ENCODE data around the gene PRXL2B.

PRXL2B gene

DNA sequence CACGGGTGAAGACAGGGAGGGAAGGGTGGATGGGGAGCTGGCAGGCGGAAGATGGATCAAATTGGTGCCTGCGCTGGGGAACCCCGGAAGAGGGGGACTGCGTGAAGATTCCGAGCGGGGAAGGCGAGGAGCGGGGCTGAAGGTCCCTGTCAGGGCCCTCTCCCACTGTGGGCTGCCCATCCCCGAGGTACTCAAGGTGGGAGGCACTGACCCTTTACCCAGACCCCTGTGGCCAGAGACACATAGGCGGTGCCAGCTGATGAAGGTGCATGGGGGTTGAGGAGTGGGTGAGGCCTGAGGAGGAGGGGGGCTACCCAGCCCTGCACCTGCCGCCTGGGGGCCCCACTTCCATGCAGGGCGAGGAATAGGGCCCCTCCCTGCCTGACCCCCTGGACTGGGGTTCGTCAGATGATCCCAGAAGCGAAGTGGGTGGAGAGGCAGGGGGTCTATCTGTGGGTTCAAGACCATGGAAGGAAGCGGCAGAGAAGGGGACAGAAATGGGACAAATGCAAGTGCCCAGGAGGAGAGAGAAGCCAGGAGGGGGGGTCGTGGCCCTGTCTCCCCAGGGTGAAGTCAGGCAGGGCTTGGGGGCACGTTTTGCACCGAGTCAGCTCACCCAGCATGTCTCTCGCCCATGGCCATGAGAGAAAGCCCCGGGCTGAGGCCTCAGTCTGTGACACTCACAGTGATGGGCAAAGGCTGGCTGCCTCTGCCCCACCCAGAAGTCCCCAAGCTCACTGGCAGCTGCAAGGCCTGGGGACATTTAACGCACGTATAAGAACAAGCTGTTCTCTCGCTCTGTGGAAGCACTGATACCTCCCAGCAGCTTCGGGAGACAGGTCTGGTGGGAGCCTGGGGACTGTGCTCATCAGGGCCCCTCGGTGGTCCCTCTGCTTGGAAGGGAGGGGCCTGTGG is 53.3 kb downstream of the PRXL2B start:
- no peak for DNase-seq

DNA sequence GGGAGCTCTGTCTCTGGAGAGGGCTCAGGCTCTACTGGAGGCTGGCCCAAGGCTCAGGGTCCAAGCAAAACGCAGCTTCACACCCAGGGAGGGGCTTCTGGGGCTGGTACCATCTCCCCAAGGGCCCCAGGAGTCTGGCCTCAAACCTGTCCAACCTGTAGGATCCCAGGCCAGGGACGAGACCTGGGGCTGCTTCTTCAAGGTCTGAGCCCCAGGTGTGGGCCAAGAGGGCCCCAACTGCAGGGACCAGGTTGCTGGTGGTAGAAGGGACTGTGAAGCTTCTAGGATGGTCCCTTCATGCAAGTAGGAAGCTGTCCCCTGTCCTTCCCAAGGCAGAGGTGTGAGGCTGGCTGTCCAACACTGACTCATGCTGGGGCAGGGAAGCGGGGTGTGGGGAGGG is 54.0 kb downstream of the PRXL2B start:
- no peak for DNase-seq

Measured in NCI-H1930 (cell line).